GM21717 (cell line): Measurements from ENCODE around the gene RANBP3L.
A peak's percentile ranks its signal among the peaks of the same experiment; 100 is the strongest.

Experiments used
- ATAC-seq: cut with Tn5 transposase; IDR thresholded peaks from one replicate; pipeline ENCODE4 v1.9.1; 2021; ENCODE audit warnings: mild to moderate bottlenecking, moderate library complexity; ENCODE audit not compliant: unreplicated experiment

The RANBP3L gene

GRCh38 chr5:36244076-36244475, 57.6 kb downstream of the RANBP3L start:
- ATAC-seq = no peak

GRCh38 chr5:36243653-36244052, 58.0 kb downstream of the RANBP3L start:
- ATAC-seq = no peak

- no peak for ATAC-seq
Observed at GRCh38 chr5:36242534-36243485, 58.9 kb downstream of the RANBP3L start.

- peak; percentile 91 for ATAC-seq
Observed at GRCh38 chr5:36241631-36242533, 59.8 kb downstream of the RANBP3L start, which contains the start of gene NADK2. Gene NADK2, minus strand, starts transcription at chr5:36241925. Its CDS starts 127 bp downstream, at chr5:36241798.

GRCh38 chr5:36240779-36241630, 60.7 kb downstream of the RANBP3L start:
- ATAC-seq = peak; percentile 26

GRCh38 chr5:36239370-36240293, 62.1 kb downstream of the RANBP3L start:
- ATAC-seq = no peak

- no peak for ATAC-seq
Observed at GRCh38 chr5:36238502-36239295, 63.0 kb downstream of the RANBP3L start.

- no peak for ATAC-seq
Observed at GRCh38 chr5:36237751-36238150, 64.0 kb downstream of the RANBP3L start.

- no peak for ATAC-seq
Observed at GRCh38 chr5:36236801-36237200, 64.9 kb downstream of the RANBP3L start.

- no peak for ATAC-seq
Observed at GRCh38 chr5:36232533-36232932, 69.2 kb downstream of the RANBP3L start.

- ATAC-seq = no peak
Observed at GRCh38 chr5:36230151-36230790, 71.4 kb downstream of the RANBP3L start.

- ATAC-seq = no peak
Observed at GRCh38 chr5:36228505-36228904, 73.2 kb downstream of the RANBP3L start.

GRCh38 chr5:36227046-36227445, 74.7 kb downstream of the RANBP3L start:
- no peak for ATAC-seq

GRCh38 chr5:36222620-36223019, 79.1 kb downstream of the RANBP3L start:
- no peak for ATAC-seq

GRCh38 chr5:36217988-36218387, 83.7 kb downstream of the RANBP3L start:
- ATAC-seq = no peak

- no peak for ATAC-seq
Observed at GRCh38 chr5:36217567-36217966, 84.1 kb downstream of the RANBP3L start.

GRCh38 chr5:36215910-36216309, 85.8 kb downstream of the RANBP3L start:
- no peak for ATAC-seq

GRCh38 chr5:36214436-36214835, 87.3 kb downstream of the RANBP3L start:
- ATAC-seq = no peak
